ENCODE results near the gene FGF14.
A peak's percentile ranks its signal among the peaks of the same experiment; 100 is the strongest.

The FGF14 gene

GRCh38 chr13:101916108-101916774 is 485.6 kb downstream of the FGF14 start:
- peak; percentile 4 for DNase-seq

- DNase-seq = no peak
Measured at GRCh38 chr13:101915755-101916107, 486.1 kb downstream of the FGF14 start.

GRCh38 chr13:101915331-101915730 is 486.5 kb downstream of the FGF14 start:
- DNase-seq = no peak

GRCh38 chr13:101911752-101912151 is 490.1 kb downstream of the FGF14 start:
- DNase-seq = no peak

GRCh38 chr13:101903890-101904289 is 498.0 kb downstream of the FGF14 start:
- no peak for DNase-seq

- DNase-seq = no peak
Measured at GRCh38 chr13:101898676-101899075, 503.2 kb downstream of the FGF14 start.

GRCh38 chr13:101896541-101896940 is 505.3 kb downstream of the FGF14 start:
- DNase-seq = no peak

GRCh38 chr13:101893021-101893420 is 508.8 kb downstream of the FGF14 start:
- DNase-seq = no peak

GRCh38 chr13:101892296-101892695 is 509.6 kb downstream of the FGF14 start:
- no peak for DNase-seq

- DNase-seq = no peak
Measured at GRCh38 chr13:101881593-101881992, 520.3 kb downstream of the FGF14 start.

- DNase-seq = no peak
Measured at GRCh38 chr13:101880581-101880980, 521.3 kb downstream of the FGF14 start.

GRCh38 chr13:101876951-101877350 is 524.9 kb downstream of the FGF14 start:
- no peak for DNase-seq

GRCh38 chr13:101875717-101876393 is 526.0 kb downstream of the FGF14 start:
- DNase-seq = peak; percentile 39

- DNase-seq = no peak
Measured at GRCh38 chr13:101875091-101875490, 526.8 kb downstream of the FGF14 start.

GRCh38 chr13:101869553-101869952 is 532.3 kb downstream of the FGF14 start:
- peak; percentile 21 for DNase-seq

GRCh38 chr13:101868585-101869469 is 533.0 kb downstream of the FGF14 start:
- no peak for DNase-seq

- no peak for DNase-seq
Measured at GRCh38 chr13:101866889-101867581, 534.8 kb downstream of the FGF14 start.

- DNase-seq = no peak
Measured at GRCh38 chr13:101858860-101859259, 543.0 kb downstream of the FGF14 start.

GRCh38 chr13:101846701-101847100 is 555.1 kb downstream of the FGF14 start:
- no peak for DNase-seq

GRCh38 chr13:101846249-101846648 is 555.6 kb downstream of the FGF14 start:
- peak; percentile 27 for DNase-seq

GRCh38 chr13:101845245-101846020 is 556.4 kb downstream of the FGF14 start:
- peak; percentile 60 for DNase-seq

GRCh38 chr13:101841698-101842097 is 560.1 kb downstream of the FGF14 start:
- no peak for DNase-seq
